Subcutaneous preadipocyte (primary cell): Measurements from ENCODE around the gene CPN1. TPM values are rescaled to one million over a fixed set of nuclear protein-coding genes. Genes with fewer than 3 reads are reported as not detected.

Experiments
- total RNA-seq: library from RNA; depleted of rRNA; stranded (reverse); fragments of >200 nt; gene quantifications from 2 replicates; pipeline ENCODE4 v1.2.3, GENCODE V29; 2012

Gene CPN1
- total RNA-seq = not detected in 2 replicates

GRCh38 chr10:100081075-100082001 is at the start of gene CPN1:
TSS of gene CPN1 (minus strand) at chr10:100081869. CDS start at chr10:100081625, 244 bp downstream.

DNA sequence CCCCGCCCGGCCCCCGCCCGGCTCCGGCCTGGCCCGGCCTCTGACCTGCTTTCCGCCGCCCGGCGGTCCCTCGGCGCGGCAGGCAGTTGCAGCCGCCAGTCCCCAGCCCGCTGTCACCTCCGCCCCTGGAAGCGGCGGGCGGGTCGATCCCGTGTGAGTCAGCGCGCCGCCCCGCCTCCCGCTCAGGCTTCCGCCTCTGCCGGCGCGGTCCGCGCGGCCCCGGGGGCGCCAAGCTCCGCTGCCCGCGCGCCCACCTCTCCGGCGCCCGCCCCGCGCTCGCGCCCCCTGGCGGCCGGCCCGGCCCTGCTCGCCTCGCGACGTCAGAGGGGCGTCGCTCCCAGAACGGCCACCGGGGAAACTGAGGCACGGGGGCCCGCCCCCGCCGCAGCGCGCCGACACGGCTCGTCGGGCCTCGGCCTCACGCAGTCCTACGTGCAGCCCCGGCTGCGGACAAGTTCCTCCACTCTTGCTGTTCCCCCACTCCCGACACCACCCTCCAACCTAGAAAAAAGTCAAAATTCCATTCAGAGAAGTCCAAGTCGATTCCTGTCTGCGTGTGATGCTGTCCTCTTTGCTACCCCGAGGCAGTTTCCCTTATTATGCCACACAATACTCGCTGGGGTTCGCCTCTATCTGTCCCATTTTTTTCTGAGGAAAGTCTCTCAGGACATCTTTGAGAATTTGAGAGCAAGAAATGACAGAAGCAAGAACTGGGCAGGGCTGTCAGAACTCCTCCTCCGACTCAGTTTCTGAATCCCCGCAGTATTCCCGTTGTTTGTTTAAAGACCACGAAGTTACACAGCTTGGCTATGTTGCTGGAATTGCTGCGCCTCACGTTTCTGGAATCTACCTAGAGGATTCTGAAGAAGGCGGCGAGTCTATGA is 71.6 kb downstream of the CPN1 start, which contains the start of gene DNMBP:
DNMBP (minus strand) TSS at position 155 of the 884 bp plus-strand sequence. CDS start 37,823 bp downstream, outside the sequence.

Other genes with a start within 250 kb of the CPN1 start
- gene DNMBP, start 71.9 kb downstream of the CPN1 start, total RNA-seq = 27.9 and 38.3 TPM in 2 replicates
- 33.8 and 53.8 TPM in 2 replicates for gene ERLIN1, start 104.2 kb upstream of the CPN1 start, total RNA-seq
- gene CHUK, start 147.7 kb upstream of the CPN1 start, total RNA-seq = 14.3 and 20.7 TPM in 2 replicates
- 20.9 and 37.1 TPM in 2 replicates for gene CWF19L1, start 185.8 kb upstream of the CPN1 start, total RNA-seq
- 26.0 and 44.8 TPM in 2 replicates for gene BLOC1S2, start 204.8 kb upstream of the CPN1 start, total RNA-seq
- 0.37 TPM in 1 of 2 replicates, not detected in the other for gene PKD2L1, start 248.4 kb upstream of the CPN1 start, total RNA-seq